ENCODE data around the gene MARCHF10. TPM values are rescaled to one million over a fixed set of nuclear protein-coding genes. Genes with fewer than 3 reads are reported as not detected.

MARCHF10 gene
- total RNA-seq, 2 experiments from 2014 or later = not detected

GRCh38 chr17:62673614-62674362 lies 134.3 kb downstream of the MARCHF10 start:
- no peak overlapping the region for H3K4me2 ChIP-seq (ENCODE audit: low read length)
- no TSS peak for BruUV-seq (replicated peaks)
- TF ChIP-seq, protein P1, sequence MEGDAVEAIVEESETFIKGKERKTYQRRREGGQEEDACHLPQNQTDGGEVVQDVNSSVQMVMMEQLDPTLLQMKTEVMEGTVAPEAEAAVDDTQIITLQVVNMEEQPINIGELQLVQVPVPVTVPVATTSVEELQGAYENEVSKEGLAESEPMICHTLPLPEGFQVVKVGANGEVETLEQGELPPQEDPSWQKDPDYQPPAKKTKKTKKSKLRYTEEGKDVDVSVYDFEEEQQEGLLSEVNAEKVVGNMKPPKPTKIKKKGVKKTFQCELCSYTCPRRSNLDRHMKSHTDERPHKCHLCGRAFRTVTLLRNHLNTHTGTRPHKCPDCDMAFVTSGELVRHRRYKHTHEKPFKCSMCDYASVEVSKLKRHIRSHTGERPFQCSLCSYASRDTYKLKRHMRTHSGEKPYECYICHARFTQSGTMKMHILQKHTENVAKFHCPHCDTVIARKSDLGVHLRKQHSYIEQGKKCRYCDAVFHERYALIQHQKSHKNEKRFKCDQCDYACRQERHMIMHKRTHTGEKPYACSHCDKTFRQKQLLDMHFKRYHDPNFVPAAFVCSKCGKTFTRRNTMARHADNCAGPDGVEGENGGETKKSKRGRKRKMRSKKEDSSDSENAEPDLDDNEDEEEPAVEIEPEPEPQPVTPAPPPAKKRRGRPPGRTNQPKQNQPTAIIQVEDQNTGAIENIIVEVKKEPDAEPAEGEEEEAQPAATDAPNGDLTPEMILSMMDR (conservative IDR thresholded peaks at IDR 0.05; ENCODE audit: low read length) = no peak
- no peak for TF ChIP-seq EZH2phosphoT487 (IDR thresholded peaks at IDR 0.05; ENCODE audit: borderline replicate concordance, low read depth, low read length)
- H3K9me2 ChIP-seq (ENCODE audit: insufficient read depth, low read length) = no peaks in the 10 kb centered on the region
- H3K9me3 ChIP-seq (ENCODE audit: low read length) = no peaks in the 10 kb centered on the region
- DNase-seq (ENCODE audit: low spot score) = no peak
- no peaks in the 10 kb centered on the region for H3K79me2 ChIP-seq (ENCODE audit: insufficient read depth, low read depth, low read length)
- no peak overlapping the region for H3K27ac ChIP-seq (ENCODE audit: low read depth, low read length, poor library complexity, severe bottlenecking)
- POLR2A ChIA-PET = interaction anchor here (0.7 kb wide), 3 partner anchors 688 to 1306 kb away, joined by 3 to 8 read pairs (median 5); no protein-coding TSS in a partner anchor
- CTCF ChIA-PET (ENCODE audit: unreplicated experiment) = interaction anchor here (0.6 kb wide), 1 partner anchor 50 kb away, joined by 3 read pairs; no protein-coding TSS in a partner anchor
- no peak overlapping the region for H2AFZ ChIP-seq (ENCODE audit: low read length)
- no peaks in the 10 kb centered on the region for H3K36me3 ChIP-seq (ENCODE audit: insufficient read depth, low read length)
- H4K20me1 ChIP-seq (ENCODE audit: insufficient read depth, low read length) = no peaks in the 10 kb centered on the region
- intact Hi-C loops (cut with micrococcal nuclease; ENCODE audit: unreplicated experiment) = loop anchor here (2.0 kb wide), 1 partner anchor 733 kb away; no protein-coding TSS in a partner anchor
- no peak overlapping the region for H3K4me3 ChIP-seq (ENCODE audit: low read depth, low read length, poor library complexity, severe bottlenecking)
- no peaks in the 10 kb centered on the region for H3K4me1 ChIP-seq (ENCODE audit: insufficient read depth, low read length, poor library complexity, severe bottlenecking)

DNA sequence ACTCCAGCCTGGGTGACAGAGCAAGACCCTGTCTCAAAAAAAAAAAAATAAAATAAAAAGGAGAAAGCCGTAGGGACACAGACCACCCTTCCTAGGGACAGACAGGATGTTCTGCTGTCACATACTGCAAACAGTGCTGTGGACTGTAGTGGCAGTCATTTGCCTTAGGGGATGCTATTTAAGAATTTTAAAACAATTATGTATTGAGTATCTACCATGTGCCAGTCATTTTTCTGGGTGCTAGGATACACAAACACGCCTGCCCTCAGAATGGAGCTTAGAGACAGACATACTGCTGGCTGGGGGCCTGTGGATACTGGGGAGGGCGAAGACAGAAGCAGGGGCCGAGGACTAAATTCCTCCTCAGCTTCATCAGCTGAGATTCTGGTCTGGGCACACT lies 135.2 kb downstream of the MARCHF10 start:
- no TSS peak for BruUV-seq (replicated peaks)
- intact Hi-C loops (cut with micrococcal nuclease; ENCODE audit: unreplicated experiment) = loop anchor here (1.0 to 2.0 kb wide), 2 partner anchors 295 to 734 kb away; no protein-coding TSS in a partner anchor
- Histone ChIP-seq H3K79me2 (ENCODE audit: insufficient read depth, low read depth, low read length) (no peaks in the 10 kb centered on the region), H3K4me1 (ENCODE audit: insufficient read depth, low read length, poor library complexity, severe bottlenecking) (no peaks in the 10 kb centered on the region), H3K4me2 (ENCODE audit: low read length) (no peak overlapping the region), H3K27ac (ENCODE audit: low read depth, low read length, poor library complexity, severe bottlenecking) (no peak overlapping the region), H3K9me2 (ENCODE audit: insufficient read depth, low read length) (no peaks in the 10 kb centered on the region), H2AFZ (ENCODE audit: low read length) (no peak overlapping the region), H3K36me3 (ENCODE audit: insufficient read depth, low read length) (no peaks in the 10 kb centered on the region), H3K9me3 (ENCODE audit: low read length) (no peaks in the 10 kb centered on the region), H3K4me3 (ENCODE audit: low read depth, low read length, poor library complexity, severe bottlenecking) (no peak overlapping the region), H4K20me1 (ENCODE audit: insufficient read depth, low read length) (no peaks in the 10 kb centered on the region)
- no peak for DNase-seq (ENCODE audit: low spot score)
- ChIA-PET POLR2A (no interaction called here), CTCF (ENCODE audit: unreplicated experiment) (no interaction called here)
- TF ChIP-seq, protein P1 (conservative IDR thresholded peaks at IDR 0.05; ENCODE audit: low read length) = no peak
- no peak for TF ChIP-seq EZH2phosphoT487 (IDR thresholded peaks at IDR 0.05; ENCODE audit: borderline replicate concordance, low read depth, low read length)

DNA sequence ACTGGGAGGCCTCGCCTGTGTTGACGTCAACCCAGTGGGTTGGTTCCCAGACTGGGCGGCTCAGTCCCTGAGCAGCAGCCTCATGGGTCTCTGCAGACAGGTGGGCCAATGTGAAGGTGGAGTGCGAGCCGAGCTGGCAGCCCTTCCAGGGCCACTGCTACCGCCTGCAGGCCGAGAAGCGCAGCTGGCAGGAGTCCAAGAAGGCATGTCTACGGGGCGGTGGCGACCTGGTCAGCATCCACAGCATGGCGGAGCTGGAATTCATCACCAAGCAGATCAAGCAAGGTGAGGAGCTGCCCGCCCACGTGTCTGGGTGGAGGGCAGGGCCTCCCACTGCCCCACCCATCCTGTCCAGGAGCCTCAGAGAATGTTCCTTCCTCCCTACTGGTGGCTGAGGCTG lies 136.6 kb downstream of the MARCHF10 start:
- CTCF ChIA-PET (ENCODE audit: unreplicated experiment) = no interaction called here

More for the DNA sequence above, 136.6 kb downstream of the MARCHF10 start:
- H3K27ac ChIP-seq (ENCODE audit: low read depth, low read length, poor library complexity, severe bottlenecking) = no peak overlapping the region
- POLR2A ChIA-PET = no interaction called here
- no peaks in the 10 kb centered on the region for H3K4me1 ChIP-seq (ENCODE audit: insufficient read depth, low read length, poor library complexity, severe bottlenecking)
- H3K79me2 ChIP-seq (ENCODE audit: insufficient read depth, low read depth, low read length) = no peaks in the 10 kb centered on the region
- intact Hi-C loops (cut with micrococcal nuclease; ENCODE audit: unreplicated experiment) = no loop called here
- TF ChIP-seq, protein P1 (conservative IDR thresholded peaks at IDR 0.05; ENCODE audit: low read length) = no peak
- no peak for TF ChIP-seq EZH2phosphoT487 (IDR thresholded peaks at IDR 0.05; ENCODE audit: borderline replicate concordance, low read depth, low read length)
- H3K9me3 ChIP-seq (ENCODE audit: low read length) = no peaks in the 10 kb centered on the region
- no peak overlapping the region for H3K4me2 ChIP-seq (ENCODE audit: low read length)
- no peak for DNase-seq (ENCODE audit: low spot score)
- no peaks in the 10 kb centered on the region for H4K20me1 ChIP-seq (ENCODE audit: insufficient read depth, low read length)
- no TSS peak for BruUV-seq (replicated peaks)
- no peak overlapping the region for H3K4me3 ChIP-seq (ENCODE audit: low read depth, low read length, poor library complexity, severe bottlenecking)
- H3K9me2 ChIP-seq (ENCODE audit: insufficient read depth, low read length) = no peaks in the 10 kb centered on the region
- no peaks in the 10 kb centered on the region for H3K36me3 ChIP-seq (ENCODE audit: insufficient read depth, low read length)
- H2AFZ ChIP-seq (ENCODE audit: low read length) = no peak overlapping the region
